Activated CD4-positive, alpha-beta T cell treated with anti-CD3 and anti-CD28 coated beads for 48 hours (primary cell): ENCODE results near the gene POLR2A.
"Not testable (repeated sequence)": the region's sequence is repeated elsewhere in the genome, so short reads cannot be mapped to it uniquely, and the experiment has no call there.

ENCODE experiments used
- DNase-seq: peaks from one replicate; pipeline ENCODE4 v3.0.0-alpha.2; 2020

Gene POLR2A

DNA sequence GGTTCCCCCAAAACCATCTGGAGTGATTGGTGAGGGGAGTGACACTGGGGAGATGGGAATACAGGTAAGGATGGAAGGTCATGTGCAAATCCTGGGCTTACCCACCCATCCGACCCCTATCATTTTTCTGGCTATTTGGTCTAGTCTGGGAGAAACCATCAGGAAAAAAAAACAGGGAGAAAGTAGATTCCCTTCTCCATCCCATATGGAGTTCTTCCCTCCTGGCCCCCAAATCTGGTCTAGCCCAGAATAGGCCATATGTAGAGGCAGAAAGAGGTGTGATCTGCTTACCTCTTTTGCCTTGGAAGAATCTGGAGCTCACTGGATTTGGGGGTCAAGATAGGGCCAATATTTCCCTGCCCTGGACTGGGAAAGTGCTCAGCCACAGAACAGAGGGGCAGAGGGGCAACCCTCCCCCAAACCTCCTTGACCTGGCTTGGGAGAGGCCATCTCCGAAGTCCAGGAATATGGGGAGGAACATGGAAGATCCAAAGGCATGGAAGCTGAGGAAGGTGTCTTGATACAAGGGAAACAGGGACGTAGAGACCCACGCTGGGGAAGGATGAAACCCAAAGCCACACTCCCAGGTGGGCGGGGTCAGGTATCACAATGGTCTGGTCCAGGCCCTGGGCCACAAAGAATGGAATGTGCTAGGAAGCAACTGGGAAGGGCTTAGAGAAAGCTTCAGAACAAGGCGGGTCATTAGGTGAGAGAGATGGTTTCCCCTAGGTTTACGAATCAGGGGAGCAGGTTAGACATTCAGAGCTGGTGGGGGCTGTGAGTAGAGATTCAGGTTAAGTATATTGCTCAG is 23.1 kb upstream of the POLR2A start:
- DNase-seq, result no peak

GRCh38 chr17:7462474-7463371 is 21.4 kb upstream of the POLR2A start:
- no peak for DNase-seq

- DNase-seq, result no peak
Measured at GRCh38 chr17:7463372-7463846, 20.8 kb upstream of the POLR2A start.

GRCh38 chr17:7464081-7464480 is 20.1 kb upstream of the POLR2A start:
- DNase-seq, result no peak

- no peak for DNase-seq
Measured at GRCh38 chr17:7465597-7466275, 18.4 kb upstream of the POLR2A start.

DNA sequence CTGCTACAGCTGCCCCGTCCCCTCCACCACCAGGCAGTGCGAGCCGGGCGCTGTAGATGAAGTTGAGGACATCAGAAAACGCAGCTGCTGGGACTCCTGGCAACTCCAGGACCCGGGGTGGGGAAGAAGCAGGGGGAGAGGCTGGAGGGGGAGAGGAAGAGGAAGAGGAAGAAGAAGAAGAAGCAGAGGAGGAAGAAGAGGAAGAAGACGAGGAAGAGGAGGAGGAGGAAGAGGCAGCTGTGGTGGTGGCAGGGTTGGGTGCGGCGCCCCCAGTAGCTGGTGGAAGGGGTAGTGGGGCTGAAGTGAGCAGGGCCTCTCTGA is 17.9 kb upstream of the POLR2A start:
- no peak for DNase-seq

GRCh38 chr17:7466639-7467341 is 17.4 kb upstream of the POLR2A start:
- no peak for DNase-seq

DNA sequence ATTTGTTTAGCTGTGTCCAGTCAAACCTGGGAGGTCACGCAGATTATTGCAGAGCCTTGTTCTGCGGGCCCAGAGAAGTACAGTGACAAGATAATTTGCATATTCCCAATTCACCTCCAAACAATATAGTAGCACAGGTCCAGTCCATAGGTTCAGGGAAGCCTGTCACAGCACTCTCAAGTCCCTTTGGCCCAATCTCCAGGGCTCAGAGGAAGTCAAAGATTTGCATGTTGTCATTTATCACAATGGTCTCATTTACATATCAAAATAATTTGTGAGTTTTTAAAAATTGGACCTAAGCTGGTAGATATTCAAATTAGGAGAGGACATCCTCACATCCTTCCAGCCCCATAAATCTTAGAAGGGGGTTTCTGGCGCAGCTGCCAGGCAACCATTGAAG is 16.7 kb upstream of the POLR2A start:
- DNase-seq, result no peak

GRCh38 chr17:7468290-7468689 is 15.9 kb upstream of the POLR2A start:
- DNase-seq, result no peak

GRCh38 chr17:7468804-7469389 is 15.3 kb upstream of the POLR2A start:
- DNase-seq, result no peak

DNA sequence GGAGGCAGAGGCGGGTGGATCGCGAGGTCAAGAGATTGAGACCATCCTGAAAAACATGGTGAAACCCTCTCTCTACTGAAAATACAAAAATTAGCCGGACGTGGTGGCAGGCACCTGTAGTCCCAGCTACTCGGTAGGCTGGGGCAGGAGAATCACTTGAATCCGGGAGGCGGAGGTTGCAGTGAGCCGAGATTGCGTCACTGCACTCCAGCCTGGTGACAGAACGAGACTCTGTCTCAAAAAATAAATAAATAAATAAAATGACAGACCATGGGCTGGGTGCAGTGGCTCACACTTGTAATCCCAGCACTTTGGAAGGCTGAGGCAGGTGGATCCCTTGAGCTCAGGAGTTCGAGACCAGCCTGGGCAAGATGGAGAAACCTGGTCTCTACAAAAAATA is 14.3 kb upstream of the POLR2A start:
- DNase-seq, result not testable (repeated sequence)

DNA sequence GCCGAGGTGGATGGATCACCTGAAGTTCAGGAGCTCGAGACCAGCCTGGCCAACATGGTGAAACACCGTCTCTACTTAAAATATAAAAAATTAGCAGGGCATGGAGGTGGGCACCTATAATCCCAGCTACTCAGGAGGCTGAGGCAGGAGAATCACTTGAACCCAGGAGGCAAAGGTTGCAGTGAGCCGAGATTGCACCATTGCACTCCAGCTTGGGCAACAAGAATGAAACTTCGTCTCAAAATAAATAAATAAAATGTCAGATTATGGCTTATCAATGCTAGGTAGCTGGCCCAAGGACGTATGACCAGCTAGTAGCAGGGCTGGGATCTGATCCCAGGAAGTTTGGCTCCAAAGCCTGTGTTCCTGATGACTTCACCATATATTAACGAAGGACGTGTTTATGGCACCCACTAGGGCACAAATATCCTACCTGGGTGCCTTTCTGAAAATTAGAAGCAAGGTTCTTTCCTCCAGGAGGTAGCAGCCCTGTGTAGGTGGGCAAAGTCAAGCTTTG is 13.7 kb upstream of the POLR2A start:
- DNase-seq, result not testable (repeated sequence)

- DNase-seq, result no peak
Measured at GRCh38 chr17:7471729-7472128, 12.4 kb upstream of the POLR2A start.

DNA sequence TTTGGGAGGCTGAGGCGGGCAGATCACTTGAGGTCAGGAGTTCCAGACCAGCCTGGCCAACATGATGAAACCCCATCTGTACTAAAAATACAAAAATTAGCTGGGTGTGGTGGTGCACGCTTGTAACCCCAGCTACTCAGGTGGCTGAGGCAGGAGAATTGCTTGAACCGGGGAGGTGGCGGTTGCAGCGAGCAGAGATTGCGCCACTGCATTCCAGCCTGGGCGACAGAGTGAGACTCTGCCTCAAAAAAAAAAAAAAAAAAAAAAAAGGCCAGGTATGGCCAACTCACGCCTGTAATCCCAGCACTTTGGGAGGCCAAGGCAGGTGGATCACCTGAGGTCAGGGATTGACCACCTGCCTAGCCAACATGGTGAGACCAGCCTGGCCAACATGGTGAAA is 9.4 kb upstream of the POLR2A start:
- not testable (repeated sequence) for DNase-seq

DNA sequence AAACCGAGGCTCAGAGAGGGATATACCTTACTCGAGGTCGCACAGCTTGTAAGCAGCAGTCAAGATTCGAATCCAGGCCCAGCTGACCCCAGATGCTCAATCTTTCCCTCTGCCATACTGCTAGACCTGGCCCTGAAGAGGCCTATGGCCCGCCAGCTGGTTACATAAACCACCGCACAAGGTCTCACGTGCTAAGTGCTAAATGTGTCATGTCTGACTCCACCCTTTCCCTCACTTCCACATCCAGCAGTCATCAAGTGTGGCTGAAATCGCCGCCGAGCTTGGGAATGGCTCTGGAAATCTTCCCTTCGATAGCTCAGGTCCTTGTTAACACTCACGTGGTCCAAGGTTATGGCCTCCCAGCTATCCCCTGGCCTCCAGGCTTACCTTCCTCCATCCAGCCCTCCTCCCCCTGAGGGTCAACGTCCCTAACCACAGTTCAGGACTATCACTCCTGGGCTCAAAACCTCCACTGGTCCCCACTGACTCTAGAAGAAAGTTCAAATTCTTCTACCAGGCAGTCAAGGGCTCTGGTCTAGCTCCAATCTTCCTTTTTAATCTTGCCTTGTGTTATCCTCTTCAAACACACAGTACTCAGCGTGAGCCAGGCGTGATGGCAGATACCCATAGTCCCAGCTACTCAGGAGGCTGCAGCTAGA is 8.3 kb upstream of the POLR2A start:
- no peak for DNase-seq

GRCh38 chr17:7476494-7476893 is 7.7 kb upstream of the POLR2A start:
- no peak for DNase-seq

DNA sequence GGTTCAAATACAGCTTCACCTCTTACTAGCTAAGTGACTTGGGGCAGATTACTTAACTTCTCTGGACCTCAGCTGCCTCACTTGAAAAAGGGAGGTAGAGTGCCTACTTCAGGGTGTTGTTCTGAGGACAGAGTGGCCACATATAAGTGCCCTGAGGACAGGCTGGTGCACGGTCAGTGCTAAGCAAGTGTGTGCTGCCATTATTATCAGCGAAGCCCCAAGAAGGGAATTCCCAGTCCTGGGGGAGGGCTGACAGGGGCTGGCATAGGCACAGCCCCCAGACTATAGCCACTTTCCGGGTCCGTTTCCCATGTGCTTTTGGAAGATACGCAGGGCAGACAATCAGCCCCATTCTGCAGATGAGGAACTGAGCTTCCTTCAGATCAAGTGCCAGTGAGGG is 7.2 kb upstream of the POLR2A start:
- no peak for DNase-seq

DNA sequence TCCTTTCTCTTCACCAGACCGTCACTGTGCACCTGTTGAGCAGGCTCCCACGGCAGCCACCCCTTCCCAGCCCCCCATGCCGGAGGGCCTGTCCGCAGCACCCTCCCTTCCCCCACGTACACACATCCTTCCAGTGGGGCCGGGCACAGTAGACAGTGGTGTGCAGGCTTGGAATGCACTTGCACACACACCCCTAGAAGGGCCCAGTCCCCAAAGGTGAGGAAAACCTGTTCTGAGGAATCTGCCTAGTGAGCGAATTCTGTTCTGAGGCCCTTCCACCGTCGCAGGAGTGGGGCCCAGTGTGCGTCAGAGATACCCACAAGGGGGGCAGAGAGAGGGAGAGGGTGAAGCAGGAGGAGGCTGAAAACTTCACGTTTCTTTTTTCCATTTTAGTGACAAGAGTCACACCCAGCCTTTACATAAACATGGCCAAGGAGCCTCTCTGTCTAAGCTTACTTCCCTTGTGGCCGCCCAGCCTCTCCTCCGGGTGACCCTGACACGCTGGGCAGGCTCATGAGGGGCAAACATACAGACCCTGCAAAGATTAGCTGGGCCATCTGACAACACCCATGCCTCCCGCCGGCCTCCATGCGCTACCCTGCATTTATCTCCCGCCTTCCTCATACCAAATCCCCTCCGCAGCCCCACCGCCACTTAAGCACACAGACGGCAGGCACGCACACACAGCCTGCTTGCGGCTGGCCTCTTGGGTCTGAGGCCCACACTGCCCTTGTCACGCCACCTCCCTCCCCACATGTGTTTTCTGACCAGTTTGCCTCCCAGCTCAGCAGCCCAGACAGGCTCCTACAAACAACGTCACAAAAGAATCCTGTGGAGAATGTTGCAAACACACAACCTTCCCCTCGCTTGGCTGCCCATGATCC is 6.5 kb upstream of the POLR2A start:
- peak; percentile 37 for DNase-seq

GRCh38 chr17:7478276-7479212 is 5.6 kb upstream of the POLR2A start:
- peak; percentile 68 for DNase-seq
